NCI-H2171 (cell line): ENCODE results near the gene CCDC102B.
"Not testable (repeated sequence)": the region's sequence is repeated elsewhere in the genome, so short reads cannot be mapped to it uniquely, and the experiment has no call there.

Experiments used
- DNase-seq: peaks from one replicate; lab custom pipeline; 2025; lab: John Stamatoyannopoulos, UW

Gene CCDC102B

DNA sequence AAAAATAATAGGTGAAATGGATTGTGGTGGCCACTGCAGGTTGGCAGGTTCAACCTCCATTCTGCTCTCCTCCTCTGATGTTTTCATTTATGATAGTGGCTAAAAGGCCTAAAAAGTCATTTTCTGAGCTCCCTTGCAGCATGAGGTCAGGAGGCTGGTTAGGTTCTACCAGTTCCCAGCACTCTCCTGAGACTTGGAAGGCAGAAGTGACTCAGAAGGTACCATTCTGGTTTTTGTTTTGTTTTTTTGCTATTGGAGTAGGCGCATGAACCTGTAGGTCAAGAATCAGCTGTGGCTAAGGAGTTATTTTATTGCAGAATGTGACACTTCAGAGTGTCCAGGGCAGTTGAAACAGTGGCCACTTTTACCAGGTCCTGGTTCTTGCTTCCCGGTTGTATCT is 181.9 kb downstream of the CCDC102B start:
- no peak for DNase-seq

GRCh38 chr18:68983126-68983525 is 185.2 kb downstream of the CCDC102B start:
- DNase-seq = no peak

DNA sequence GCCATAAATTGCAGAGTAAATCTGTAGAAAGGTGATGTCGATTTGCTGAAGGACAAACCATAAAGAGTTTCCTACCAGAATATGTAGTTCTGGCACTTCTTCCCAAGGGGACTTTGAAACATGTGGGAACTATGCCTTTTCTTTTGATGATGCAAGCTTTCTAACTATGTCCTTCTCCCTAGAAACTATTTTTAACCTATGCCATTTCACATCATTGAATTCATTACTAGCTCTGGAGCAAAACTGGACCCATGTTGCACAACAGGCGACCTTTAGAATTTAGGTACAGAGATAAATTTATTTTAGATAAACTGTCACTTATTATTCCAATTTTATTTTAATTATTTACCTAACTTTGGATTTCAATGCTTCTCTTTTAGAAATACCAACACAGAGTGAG is 186.5 kb downstream of the CCDC102B start:
- no peak for DNase-seq

- DNase-seq = no peak
Measured at GRCh38 chr18:68985172-68985820, 187.4 kb downstream of the CCDC102B start.

DNA sequence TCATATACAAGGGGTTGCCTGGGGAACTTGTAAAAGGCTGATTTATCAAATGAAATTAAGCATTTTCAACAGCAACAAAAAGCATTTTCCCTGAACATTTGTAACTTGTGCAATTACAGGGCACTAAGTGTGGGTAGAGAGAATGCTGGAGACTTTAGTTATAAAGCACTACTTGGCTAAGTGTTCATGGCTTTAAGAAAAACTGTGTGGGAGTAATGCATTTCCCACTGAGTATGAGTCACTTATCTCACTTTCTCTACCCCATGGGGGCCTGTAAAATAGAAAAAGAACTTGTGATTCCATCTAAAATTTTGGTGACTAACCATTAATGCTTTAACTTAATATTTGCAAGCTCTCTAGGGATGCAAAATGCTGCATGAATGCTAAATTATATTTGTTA is 193.4 kb downstream of the CCDC102B start:
- DNase-seq = no peak

DNA sequence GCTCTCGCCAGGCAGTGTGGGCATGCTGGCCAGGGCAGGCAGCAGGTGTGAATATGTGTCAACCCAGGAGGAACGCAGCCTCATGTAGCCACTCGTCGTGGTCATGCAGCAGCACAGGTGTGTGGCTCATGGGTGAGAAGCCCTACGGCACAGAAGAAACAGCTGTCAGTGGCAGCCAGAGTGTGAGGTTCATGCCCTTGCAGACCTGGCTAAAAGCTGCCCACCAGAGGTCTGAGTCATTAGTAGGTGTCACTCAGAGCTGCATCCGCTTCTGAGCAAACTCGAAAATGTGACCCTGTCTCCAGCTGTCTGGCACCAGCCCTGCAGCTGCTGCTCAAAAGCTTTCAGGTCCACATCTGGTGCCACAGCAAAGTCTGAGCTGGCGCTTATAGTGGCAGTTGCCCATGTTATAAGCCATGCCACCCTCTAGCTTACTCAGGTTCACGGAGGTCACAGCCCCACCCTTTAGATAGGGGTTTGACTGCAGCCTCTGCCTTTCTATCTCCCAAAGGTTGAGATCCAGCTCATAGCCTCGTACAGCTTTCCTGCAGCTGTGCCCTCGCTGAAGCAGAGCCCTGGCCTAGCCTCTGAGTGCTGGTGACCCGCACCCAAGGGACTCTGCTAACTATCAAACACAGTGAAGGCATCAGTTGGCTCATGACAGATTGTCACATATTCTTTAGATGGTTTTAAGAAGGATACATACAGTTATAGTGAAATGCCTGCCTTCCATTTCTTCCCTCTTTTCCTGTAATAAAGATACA is 195.0 kb downstream of the CCDC102B start:
- DNase-seq = no peak

DNA sequence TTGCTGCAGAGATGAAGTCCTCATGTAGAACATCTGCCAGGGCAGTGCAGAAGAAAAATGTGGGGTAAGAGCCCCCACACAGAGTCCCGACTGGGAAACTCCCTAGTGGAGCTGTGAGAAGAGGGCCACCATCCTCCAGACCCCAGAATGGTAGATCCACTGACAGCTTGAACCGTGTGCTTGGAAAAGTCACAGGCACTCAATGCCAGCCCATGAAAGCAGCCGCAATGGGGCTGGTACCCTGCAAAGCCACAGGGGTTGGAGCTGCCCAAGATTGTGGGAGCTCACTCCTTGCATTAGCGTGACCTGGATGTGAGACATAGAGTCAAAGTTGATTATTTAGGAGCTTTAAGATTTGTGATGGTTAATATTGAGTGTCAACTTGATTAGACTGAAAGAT is 197.8 kb downstream of the CCDC102B start:
- DNase-seq = no peak

DNA sequence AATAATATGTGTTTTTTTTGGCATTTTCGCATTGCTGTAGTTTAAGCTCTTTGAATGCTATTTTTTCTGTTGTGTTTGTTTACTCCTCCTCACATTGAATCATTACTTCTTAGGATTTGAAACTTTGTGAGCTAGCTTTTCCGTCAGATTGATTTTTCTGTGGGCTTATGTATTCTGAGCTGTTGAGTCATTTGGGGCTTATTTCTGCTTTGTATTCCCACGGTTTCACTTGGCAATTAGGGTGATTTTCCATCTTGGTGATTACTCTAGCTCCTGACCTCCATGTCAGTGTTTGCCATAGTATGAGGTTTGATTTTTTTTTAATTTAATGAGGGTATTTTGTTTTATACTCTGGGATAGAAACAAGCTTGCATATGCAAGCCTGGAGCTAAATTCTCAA is 200.0 kb downstream of the CCDC102B start:
- no peak for DNase-seq

DNA sequence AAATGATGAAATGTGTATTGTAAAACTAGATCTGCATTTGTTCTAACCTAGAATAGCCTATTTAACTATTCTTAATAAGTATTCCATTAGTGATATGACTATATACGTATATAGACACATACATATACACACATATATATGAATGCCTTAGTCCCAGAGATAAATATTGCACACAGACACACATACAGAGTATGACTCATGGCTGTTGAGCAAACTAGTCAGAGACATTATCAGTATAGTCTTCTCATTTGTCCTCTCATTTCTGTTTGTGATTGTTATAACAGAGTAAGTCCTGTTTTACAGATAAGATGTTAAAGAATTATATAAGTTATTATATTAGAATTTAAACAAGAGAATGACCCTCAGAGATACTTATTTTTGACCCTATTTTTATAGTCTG is 202.5 kb downstream of the CCDC102B start:
- DNase-seq = no peak

DNA sequence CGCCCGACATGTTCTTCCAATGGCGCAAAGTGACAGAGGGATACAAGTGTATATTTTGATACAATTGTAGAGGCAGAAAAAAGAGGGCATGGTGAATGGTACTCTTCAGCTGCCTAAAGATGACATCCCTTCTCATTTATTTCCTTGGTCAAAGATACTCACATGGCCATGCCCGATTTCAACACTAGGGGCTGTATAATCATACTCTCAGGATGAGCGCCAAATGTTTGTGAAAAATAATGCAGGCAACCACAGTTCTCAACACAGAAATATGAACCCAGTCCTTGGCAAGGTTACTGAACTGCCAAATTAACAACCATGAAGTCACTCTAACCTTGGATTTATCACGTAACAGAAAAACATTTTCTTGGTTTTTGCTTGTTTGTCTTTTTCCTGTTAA is 204.4 kb downstream of the CCDC102B start:
- no peak for DNase-seq

- not testable (repeated sequence) for DNase-seq
Measured at GRCh38 chr18:69006212-69006611, 208.3 kb downstream of the CCDC102B start.

DNA sequence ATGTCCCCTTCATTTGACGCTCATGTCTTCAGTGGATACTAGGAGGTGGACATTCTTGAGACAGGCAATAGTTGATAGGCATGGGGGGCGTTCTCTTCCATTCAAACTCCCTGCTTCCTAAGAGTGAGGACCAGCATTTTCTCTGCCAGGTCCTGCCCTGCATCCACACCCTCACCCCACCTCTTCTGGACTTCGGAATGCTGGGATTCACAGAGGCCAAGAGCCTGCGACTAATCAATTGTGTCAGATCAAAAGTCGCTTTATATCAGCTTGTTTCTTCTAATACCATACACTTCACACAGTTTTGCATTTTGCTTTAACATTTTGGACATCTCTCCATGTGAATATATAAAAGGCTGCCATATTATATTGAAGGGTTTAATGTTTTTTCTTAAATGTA is 210.7 kb downstream of the CCDC102B start:
- no peak for DNase-seq

DNA sequence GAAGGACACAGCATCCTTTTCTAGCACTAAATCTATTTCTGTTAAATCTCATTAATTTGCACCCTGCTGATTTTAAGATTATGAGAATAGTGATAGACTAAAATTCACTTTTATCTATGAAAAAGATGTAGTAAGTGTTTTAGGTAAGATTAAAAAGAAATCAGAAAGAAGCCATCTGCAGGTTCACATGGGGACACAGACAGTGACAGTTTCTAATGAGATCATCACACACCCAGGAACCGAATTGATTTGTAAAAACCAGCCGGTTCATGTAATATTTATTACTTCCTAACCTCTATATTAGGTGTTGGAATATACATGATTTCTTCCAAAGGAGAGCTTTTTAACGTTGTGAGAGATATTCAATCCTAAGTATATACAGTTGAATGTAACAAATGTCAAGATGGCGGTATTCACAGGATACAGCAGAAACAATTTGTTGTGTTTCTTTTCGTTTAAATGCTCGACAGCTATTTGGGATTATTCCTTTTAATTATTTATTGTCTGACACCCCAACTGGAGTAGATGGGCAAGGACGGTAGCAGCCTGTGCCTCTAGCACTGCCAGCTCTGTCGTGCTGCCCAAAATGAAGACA is 223.4 kb downstream of the CCDC102B start:
- no peak for DNase-seq

- DNase-seq = no peak
Measured at GRCh38 chr18:69022426-69022825, 224.5 kb downstream of the CCDC102B start.

DNA sequence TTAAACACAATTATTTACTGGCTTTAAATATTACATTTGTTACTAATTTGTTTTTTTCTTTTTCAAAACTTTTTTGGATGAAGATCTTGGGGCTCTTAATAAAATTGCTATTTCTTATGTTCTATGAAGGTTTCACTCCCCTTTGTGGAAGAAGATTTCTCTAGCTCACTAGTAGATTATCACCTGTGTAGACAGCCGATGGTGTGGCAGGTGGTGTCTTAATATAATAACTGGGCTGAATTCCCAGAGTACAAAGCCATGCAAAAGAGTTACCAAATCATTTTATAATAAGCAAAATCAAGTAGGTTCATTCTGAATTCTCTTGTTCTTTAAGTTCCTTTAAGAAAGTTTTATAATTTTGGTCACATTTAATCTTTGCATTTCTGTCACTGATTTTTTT is 233.7 kb downstream of the CCDC102B start:
- DNase-seq = no peak

DNA sequence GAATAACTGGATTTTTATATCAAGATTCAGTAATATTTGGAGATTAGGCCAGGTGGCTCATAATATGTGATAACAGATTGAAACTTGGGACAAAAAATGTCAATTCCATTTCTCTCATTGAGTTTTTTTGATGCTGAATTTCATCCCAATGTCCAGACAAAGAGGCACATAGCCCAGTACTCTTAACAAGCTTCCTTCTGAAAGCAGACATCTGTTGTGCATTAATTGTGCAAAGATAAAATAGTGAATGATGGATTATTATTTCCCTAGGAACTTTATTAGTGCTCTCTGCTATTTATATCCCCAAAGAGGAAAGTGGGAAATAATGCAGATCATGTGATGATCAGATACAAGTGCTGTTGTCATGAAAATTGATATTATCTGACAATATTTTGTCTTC is 234.1 kb downstream of the CCDC102B start:
- DNase-seq = no peak

GRCh38 chr18:69035756-69036155 is 237.9 kb downstream of the CCDC102B start:
- DNase-seq = no peak

GRCh38 chr18:69044215-69044614 is 246.3 kb downstream of the CCDC102B start:
- no peak for DNase-seq

- DNase-seq = no peak
Measured at GRCh38 chr18:69064063-69064462, 266.2 kb downstream of the CCDC102B start.

DNA sequence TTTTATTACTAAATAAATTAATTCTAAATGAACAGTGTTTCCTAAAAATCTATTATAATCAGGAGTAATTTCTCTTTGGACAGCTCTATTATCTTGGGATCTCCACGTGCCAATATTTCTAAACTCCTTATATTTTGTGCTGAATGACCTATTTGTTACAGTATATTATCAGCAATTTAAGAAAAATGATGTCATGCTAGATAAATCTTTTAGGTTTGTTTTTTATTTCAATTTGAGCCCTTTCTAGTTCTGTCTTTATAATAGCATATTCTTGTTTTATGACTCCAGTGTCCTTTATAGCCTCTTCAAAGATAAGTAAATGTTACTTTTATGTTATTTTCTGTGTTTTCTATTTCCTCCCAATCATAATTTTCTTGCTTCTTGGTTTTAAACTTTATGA is 269.2 kb downstream of the CCDC102B start:
- DNase-seq = no peak

DNA sequence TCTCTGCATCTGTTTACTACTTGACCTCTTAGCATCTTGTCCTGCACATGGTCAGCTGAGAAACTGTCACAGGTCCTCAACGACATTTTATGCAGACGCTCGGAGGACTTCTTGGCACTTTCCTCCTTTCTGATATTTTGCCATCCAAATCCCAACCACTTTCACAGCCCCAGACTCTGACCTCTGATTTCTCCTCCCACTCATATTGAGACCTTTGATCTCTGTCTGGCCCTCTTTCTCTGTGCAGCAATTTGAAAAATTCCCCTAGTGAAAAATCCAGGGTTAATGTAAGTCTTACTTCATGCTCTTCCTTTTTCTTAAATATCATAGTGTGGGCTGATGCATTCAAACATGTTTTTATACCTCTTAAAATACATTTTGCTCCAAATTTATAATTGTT is 273.8 kb downstream of the CCDC102B start:
- no peak for DNase-seq

DNA sequence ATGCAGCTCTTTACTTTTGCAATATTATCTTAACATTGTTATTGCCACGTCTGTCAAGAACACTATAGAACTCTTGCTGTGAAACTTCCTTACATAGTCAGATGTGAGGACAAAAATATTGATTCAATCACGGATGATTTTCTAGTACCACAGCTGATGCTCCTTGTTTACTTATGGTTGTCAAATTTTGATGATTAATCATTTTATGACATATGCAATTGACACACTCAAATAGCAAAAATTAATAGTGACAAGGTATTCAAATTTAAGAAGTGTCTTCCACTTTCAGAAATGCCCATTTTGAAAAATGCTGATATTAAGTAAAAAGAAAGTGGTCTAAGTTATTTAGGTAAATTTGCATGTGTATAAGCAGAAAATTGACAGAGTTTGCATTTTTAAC is 284.0 kb downstream of the CCDC102B start:
- no peak for DNase-seq

DNA sequence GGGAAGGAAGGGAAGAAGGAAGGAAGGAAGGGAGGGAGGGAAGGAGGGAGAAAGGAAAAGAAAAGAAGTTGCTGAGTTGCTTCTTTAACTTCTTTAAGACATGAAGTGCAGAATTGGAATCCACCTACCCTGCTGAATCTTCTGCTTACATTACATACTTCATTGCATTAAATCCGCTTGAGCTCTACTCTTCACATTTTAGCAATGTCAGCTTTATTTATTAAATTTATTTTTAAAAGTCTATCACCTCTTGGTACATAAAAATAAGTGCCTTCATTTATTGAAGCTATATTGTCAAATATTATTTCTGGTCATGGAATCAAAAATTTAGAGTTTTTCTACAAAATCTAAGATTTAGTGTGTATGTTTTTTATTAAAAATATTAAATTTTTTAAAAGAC is 284.6 kb downstream of the CCDC102B start:
- no peak for DNase-seq

- no peak for DNase-seq
Measured at GRCh38 chr18:69085951-69086350, 288.1 kb downstream of the CCDC102B start.
